Measurements from ENCODE around the gene ALDH6A1. TPM values are rescaled to one million over a fixed set of nuclear protein-coding genes. Genes with fewer than 3 reads are reported as not detected.

The ALDH6A1 gene
- total and polyA plus RNA-seq, 2 donors (not counting 1 experiment from before 2014, with no cell fraction given): 2.8 to 16.7 TPM

- Histone ChIP-seq H3K4me2 (replicated peaks; ENCODE audit: low read depth, low read length, poor library complexity, severe bottlenecking) (peak overlapping the region; percentile 78), H3K4me3 (ENCODE audit: control extremely low read depth in 1 of 5, extremely low read depth in 1 of 5, insufficient read depth in 1 of 5, low read depth in 2 of 5, low read length in 4 of 5) (peak overlapping the region; percentile 28 to 95 (median 81)), H3K36me3 (replicated peaks in 1 of 2; ENCODE audit: control extremely low read depth in 1 of 2, control insufficient read depth in 1 of 2, extremely low read depth in 1 of 2, insufficient read depth in 2 of 2, low read length in 1 of 2) (no peaks in the 10 kb centered on the region), H4K20me1 (ENCODE audit: control insufficient read depth, insufficient read depth, low read length, poor library complexity, severe bottlenecking) (no peaks in the 10 kb centered on the region), H3K4me1 (ENCODE audit: control insufficient read depth in 2 of 2, insufficient read depth in 2 of 2, low read length in 2 of 2) (peaks cover 5 to 12% of the 10 kb centered on the region in 2 donors), H3K9me3 (ENCODE audit: control extremely low read depth in 1 of 3, control insufficient read depth in 2 of 3, insufficient read depth in 1 of 3, low read length in 2 of 3) (no peaks in the 10 kb centered on the region), H3K79me2 (ENCODE audit: control insufficient read depth, insufficient read depth, low read length) (no peaks in the 10 kb centered on the region), H3K27ac (ENCODE audit: low read length in 2 of 2) (peak overlapping the region; percentile 50 to 84), H2AFZ (ENCODE audit: insufficient read depth, low read depth, low read length, poor library complexity, severe bottlenecking) (peak overlapping the region; percentile 91), H3K27me3 (replicated peaks in 1 of 4; ENCODE audit: control extremely low read depth in 1 of 4, control insufficient read depth in 3 of 4, insufficient read depth in 4 of 4, low read length in 3 of 4) (no peaks in the 10 kb centered on the region), H3K9ac (ENCODE audit: low read length) (peak overlapping the region; percentile 77)
- peak overlapping the region; percentile 93 for H3K27ac Mint-ChIP-seq
- under 1% methylated on average over 16 of the region's 21 CpGs for WGBS (ENCODE audit: insufficient coverage)
- peaks cover 15% of the 10 kb centered on the region for H3K4me1 Mint-ChIP-seq
- intact Hi-C loops (cut with micrococcal nuclease): loop anchor here (1.0 to 10.0 kb wide), 5 partner anchors 65 to 1965 kb away; partner anchors contain the start of genes ALDH6A1, AREL1, COQ6 and FAM161B
- no peaks in the 10 kb centered on the region for H3K9me3 Mint-ChIP-seq (ENCODE audit: insufficient read depth)
- H3K27me3 Mint-ChIP-seq: no peaks in the 10 kb centered on the region
- DNase-seq: no peak
- H3K4me3 Mint-ChIP-seq: peak overlapping the region; percentile 97
- no peak for TF ChIP-seq CTCF (IDR thresholded peaks at IDR 0.05)
- no peak for TF ChIP-seq EZH2 (IDR thresholded peaks at IDR 0.05; ENCODE audit: borderline replicate concordance, insufficient read depth, low read depth, low read length, poor library complexity, severe bottlenecking)
- CTCF ChIA-PET: no interaction called here
- no peak for ATAC-seq (ENCODE audit: low read depth)
- POLR2A ChIA-PET: interaction anchor here (0.6 to 1.4 kb wide), 3 partner anchors 70 to 1657 kb away, joined by 3 to 4 read pairs (median 3); partner anchors contain the start of genes COQ6, FAM161B and RBM25
Measured at GRCh38 chr14:74019408-74020137, 64.7 kb downstream of the ALDH6A1 start.

Measured in B cell (primary cell).